ENCODE data around the gene DENND5A.

- TF ChIP-seq CTCF (IDR thresholded peaks at IDR 0.05): no peak
- TF ChIP-seq POLR2A (IDR thresholded peaks at IDR 0.05): no peak
These were observed 128.4 kb downstream of the DENND5A start for GRCh38 chr11:9136741-9137140.
